BE2C (cell line): ENCODE data around the gene USP54.

Source experiments
- DNase-seq: peaks from one replicate; pipeline ENCODE4 v3.0.0-alpha.2; 2020
- H3K27me3 ChIP-seq: fragments of 250-450 bp; sonication (Bioruptor Pico); 2 replicates; pipeline ENCODE4 v1.5.1; 2020; ENCODE audit warnings: mild to moderate bottlenecking
- H3K36me3 ChIP-seq: fragments of 250-450 bp; sonication (Bioruptor Pico); 2 replicates; pipeline ENCODE4 v1.5.1; 2020; ENCODE audit warnings: mild to moderate bottlenecking
- H3K4me1 ChIP-seq: fragments of 250-450 bp; sonication (Bioruptor Pico); 2 replicates; pipeline ENCODE4 v1.5.1; 2020
- H3K4me3 ChIP-seq: 2 replicates; pipeline ENCODE4 v1.5.1; 2011; ENCODE audit warnings: low read depth, low read length
- H3K9me3 ChIP-seq: fragments of 250-450 bp; sonication (Bioruptor Pico); 2 replicates; pipeline ENCODE4 v1.5.1; 2020
- CTCF ChIP-seq: IDR thresholded peaks from 2 replicates; pipeline ENCODE4 v1.5.1; 2012; ENCODE audit warnings: mild to moderate bottlenecking, low read depth, low read length

The USP54 gene

GRCh38 chr10:73545357-73545756 is 45.8 kb downstream of the USP54 start:
- Histone ChIP-seq H3K4me1 (no peaks in the 10 kb centered on the region), H3K27me3 (no peaks in the 10 kb centered on the region), H3K36me3 (no peaks in the 10 kb centered on the region), H3K4me3 (no peak overlapping the region), H3K9me3 (no peaks in the 10 kb centered on the region)
- DNase-seq: no peak
- no peak for TF ChIP-seq CTCF

- Histone ChIP-seq H3K36me3 (no peaks in the 10 kb centered on the region), H3K4me3 (no peak overlapping the region), H3K4me1 (no peaks in the 10 kb centered on the region), H3K9me3 (no peaks in the 10 kb centered on the region), H3K27me3 (no peaks in the 10 kb centered on the region)
- no peak for DNase-seq
- no peak for TF ChIP-seq CTCF
These were observed 53.4 kb downstream of the USP54 start for GRCh38 chr10:73537709-73538108.

- H3K27me3 ChIP-seq: no peaks in the 10 kb centered on the region
- TF ChIP-seq CTCF: no peak
- no peak overlapping the region for H3K4me3 ChIP-seq
- no peak for DNase-seq
- H3K36me3 ChIP-seq: no peaks in the 10 kb centered on the region
- H3K9me3 ChIP-seq: no peaks in the 10 kb centered on the region
- H3K4me1 ChIP-seq: no peaks in the 10 kb centered on the region
These were observed 53.9 kb downstream of the USP54 start for GRCh38 chr10:73537288-73537687.

GRCh38 chr10:73534857-73535256 is 56.3 kb downstream of the USP54 start:
- H3K4me1 ChIP-seq: no peaks in the 10 kb centered on the region
- H3K4me3 ChIP-seq: no peak overlapping the region
- H3K9me3 ChIP-seq: no peaks in the 10 kb centered on the region
- DNase-seq: no peak
- no peaks in the 10 kb centered on the region for H3K36me3 ChIP-seq
- no peaks in the 10 kb centered on the region for H3K27me3 ChIP-seq
- no peak for TF ChIP-seq CTCF

GRCh38 chr10:73529089-73529832 is 61.9 kb downstream of the USP54 start:
- Histone ChIP-seq H3K27me3 (no peaks in the 10 kb centered on the region), H3K36me3 (peaks cover 4% of the 10 kb centered on the region; the same call in 1 of the 2 replicates), H3K4me1 (no peaks in the 10 kb centered on the region), H3K4me3 (no peak overlapping the region), H3K9me3 (no peaks in the 10 kb centered on the region)
- peak; percentile 54 for DNase-seq
- peak; percentile 89 for TF ChIP-seq CTCF

- no peaks in the 10 kb centered on the region for H3K9me3 ChIP-seq
- TF ChIP-seq CTCF: no peak
- H3K36me3 ChIP-seq: peaks cover 7% of the 10 kb centered on the region
- no peak overlapping the region for H3K4me3 ChIP-seq
- no peaks in the 10 kb centered on the region for H3K27me3 ChIP-seq
- no peaks in the 10 kb centered on the region; the same call in 1 of the 2 replicates for H3K4me1 ChIP-seq
- no peak for DNase-seq
These were observed 68.9 kb downstream of the USP54 start for GRCh38 chr10:73522263-73522662.
